PC-9 (cell line): ENCODE data around the gene MYH6.

Experiments used
- CTCF ChIP-seq: fragments of 200-600 bp; sonication (generic); conservative IDR thresholded peaks from 2 replicates; pipeline ENCODE4 v1.6.1; 2017; ENCODE audit warnings: mixed run types, antibody characterized with exemption, mild to moderate bottlenecking, moderate library complexity
- EZH2 ChIP-seq: fragments of 200-600 bp; sonication (generic); IDR thresholded peaks from 2 replicates; pipeline ENCODE4 v1.8.0; 2017; ENCODE audit warnings: antibody characterized with exemption, low read depth

GRCh38 chr14:23360496-23360895 is 47.6 kb downstream of the MYH6 start:
- no peak for TF ChIP-seq CTCF
- TF ChIP-seq EZH2 = no peak
